Peyer's patch (tissue), 4 donors: ENCODE results near the gene SEPTIN12.

Source experiments
- POLR2A ChIP-seq, 2 donors: fragments of 450-650 bp; IDR thresholded peaks; one replicate each; pipeline ENCODE4 v1.5.1; 2017; ENCODE audit warnings: antibody characterized with exemption in 2 of 2, mild to moderate bottlenecking in 2 of 2, moderate library complexity in 2 of 2
- TF ChIP-seq, protein P1 (sequence below), 6 experiments: fragments of 450-650 bp in 4 of 6; fragments of 200-600 bp in 2 of 6; sonication (generic) in 1 of 6; IDR thresholded peaks; one replicate each; pipeline ENCODE4 v1.5.1; 2017 to 2019; ENCODE audit warnings: antibody characterized with exemption in 6 of 6, mild to moderate bottlenecking in 3 of 6, moderate library complexity in 1 of 6

DNA sequence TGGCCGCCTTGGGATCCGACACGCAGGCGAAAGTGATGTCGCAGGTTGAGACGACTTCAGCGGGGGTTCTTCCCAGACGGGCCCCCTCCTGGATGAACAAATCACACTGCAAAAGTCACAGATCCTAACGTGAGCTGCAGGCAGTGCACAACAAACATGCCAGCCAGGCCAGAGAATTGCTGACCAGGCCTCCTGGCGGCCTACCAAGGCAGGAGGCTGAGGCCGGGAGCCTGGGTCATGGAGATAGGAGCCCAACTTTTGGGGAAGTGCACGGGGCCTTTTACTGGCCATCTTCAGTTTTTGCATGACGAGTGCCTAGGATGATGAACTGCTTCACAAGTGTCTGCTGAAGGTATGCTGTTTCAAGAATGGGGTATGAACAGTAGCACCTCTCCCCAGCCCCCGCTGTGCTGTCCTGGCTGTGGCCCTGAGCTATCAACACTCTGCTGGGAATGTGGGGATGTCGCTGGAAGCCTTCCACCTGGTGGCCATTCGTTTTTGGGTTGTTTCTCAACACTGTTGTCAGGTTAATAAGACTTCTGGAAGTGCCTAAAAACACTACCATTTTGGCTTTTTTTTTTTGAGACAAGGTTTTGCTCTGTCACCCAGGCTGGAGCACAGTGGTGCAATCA is 26.5 kb upstream of the SEPTIN12 start:
- TF ChIP-seq, protein P1, sequence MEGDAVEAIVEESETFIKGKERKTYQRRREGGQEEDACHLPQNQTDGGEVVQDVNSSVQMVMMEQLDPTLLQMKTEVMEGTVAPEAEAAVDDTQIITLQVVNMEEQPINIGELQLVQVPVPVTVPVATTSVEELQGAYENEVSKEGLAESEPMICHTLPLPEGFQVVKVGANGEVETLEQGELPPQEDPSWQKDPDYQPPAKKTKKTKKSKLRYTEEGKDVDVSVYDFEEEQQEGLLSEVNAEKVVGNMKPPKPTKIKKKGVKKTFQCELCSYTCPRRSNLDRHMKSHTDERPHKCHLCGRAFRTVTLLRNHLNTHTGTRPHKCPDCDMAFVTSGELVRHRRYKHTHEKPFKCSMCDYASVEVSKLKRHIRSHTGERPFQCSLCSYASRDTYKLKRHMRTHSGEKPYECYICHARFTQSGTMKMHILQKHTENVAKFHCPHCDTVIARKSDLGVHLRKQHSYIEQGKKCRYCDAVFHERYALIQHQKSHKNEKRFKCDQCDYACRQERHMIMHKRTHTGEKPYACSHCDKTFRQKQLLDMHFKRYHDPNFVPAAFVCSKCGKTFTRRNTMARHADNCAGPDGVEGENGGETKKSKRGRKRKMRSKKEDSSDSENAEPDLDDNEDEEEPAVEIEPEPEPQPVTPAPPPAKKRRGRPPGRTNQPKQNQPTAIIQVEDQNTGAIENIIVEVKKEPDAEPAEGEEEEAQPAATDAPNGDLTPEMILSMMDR (IDR thresholded peaks at IDR 0.05), result no peak
- no peak for TF ChIP-seq POLR2A (IDR thresholded peaks at IDR 0.05)
